Keratinocyte (primary cell): ENCODE data around the gene FARP1. TPM values are rescaled to one million over a fixed set of nuclear protein-coding genes. Genes with fewer than 3 reads are reported as not detected.

Experiments used
- DNase-seq: peaks from one replicate; pipeline ENCODE4 v3.0.0-alpha.2; 2011; ENCODE audit warnings: low read depth, missing footprints, low spot score
- FAIRE-seq: peaks from 2 replicates; lab custom pipeline; 2011; peaks lifted over from hg19 to GRCh38; lab: Jason Lieb, UNC
- H2AFZ ChIP-seq: 2 replicates; pipeline ENCODE4 v1.6.0; 2012; ENCODE audit warnings: low read length, control low read depth, inconsistent platforms; ENCODE audit not compliant: control insufficient read depth
- H3K27ac ChIP-seq: 2 replicates; pipeline ENCODE4 v1.5.1; 2011; ENCODE audit warnings: low read length; ENCODE audit not compliant: control insufficient read depth, insufficient read depth
- H3K27me3 ChIP-seq: 3 replicates; pipeline ENCODE4 v1.6.0; 2011; ENCODE audit warnings: low read length; ENCODE audit not compliant: control insufficient read depth, insufficient read depth; ENCODE audit errors: extremely low read depth
- H3K36me3 ChIP-seq, 2 experiments: 2 replicates in 1 of 2; 3 replicates in 1 of 2; pipeline ENCODE4 v1.5.1; 2011; ENCODE audit warnings: low read length in 2 of 2, mild to moderate bottlenecking in 1 of 2; ENCODE audit not compliant: control insufficient read depth in 2 of 2, insufficient read depth in 2 of 2; ENCODE audit errors: extremely low read depth in 1 of 2
- H3K4me1 ChIP-seq: 3 replicates; pipeline ENCODE4 v1.5.1; 2011; ENCODE audit warnings: low read length; ENCODE audit not compliant: control insufficient read depth, insufficient read depth; ENCODE audit errors: extremely low read depth
- H3K4me2 ChIP-seq: 3 replicates; pipeline ENCODE4 v1.6.0; 2011; ENCODE audit warnings: low read depth, low read length; ENCODE audit not compliant: control insufficient read depth, insufficient read depth; ENCODE audit errors: extremely low read depth
- H3K4me3 ChIP-seq, 3 experiments: fragments of 200-600 bp in 1 of 3; sonication (generic) in 1 of 3; 2 replicates in 2 of 3; 3 replicates in 1 of 3; pipeline ENCODE4 v1.5.1; 2011 to 2016; ENCODE audit warnings: low read length in 3 of 3, mild to moderate bottlenecking in 3 of 3, control low read depth in 2 of 3, inconsistent platforms in 1 of 3, low read depth in 1 of 3, mixed read lengths in 1 of 3, mixed run types in 1 of 3, moderate library complexity in 1 of 3; ENCODE audit not compliant: control insufficient read depth in 2 of 3, insufficient read depth in 2 of 3; ENCODE audit errors: extremely low read depth in 1 of 3
- H3K79me2 ChIP-seq: 2 replicates; pipeline ENCODE4 v1.6.0; 2012; ENCODE audit warnings: low read length; ENCODE audit not compliant: control insufficient read depth, insufficient read depth
- H3K9ac ChIP-seq: 3 replicates; pipeline ENCODE4 v1.6.0; 2011; ENCODE audit warnings: low read length; ENCODE audit not compliant: control insufficient read depth, insufficient read depth; ENCODE audit errors: extremely low read depth
- H3K9me1 ChIP-seq: 3 replicates; pipeline ENCODE4 v1.6.0; 2011; ENCODE audit warnings: low read length; ENCODE audit not compliant: control insufficient read depth, insufficient read depth; ENCODE audit errors: extremely low read depth
- H3K9me3 ChIP-seq: 2 replicates; pipeline ENCODE4 v1.5.1; 2012; ENCODE audit warnings: low read depth, low read length; ENCODE audit not compliant: control insufficient read depth
- H4K20me1 ChIP-seq: 3 replicates; pipeline ENCODE4 v1.6.0; 2011; ENCODE audit warnings: low read length; ENCODE audit not compliant: control insufficient read depth, insufficient read depth; ENCODE audit errors: extremely low read depth
- CTCF ChIP-seq, 3 experiments: IDR thresholded peaks in 1 of 3; conservative IDR thresholded peaks in 1 of 3; optimal IDR thresholded peaks in 1 of 3; 2 replicates in 2 of 3; 3 replicates in 1 of 3; pipeline versions ENCODE3 to v1.5.1; 2011; ENCODE audit warnings: low read length in 3 of 3, mild to moderate bottlenecking in 3 of 3, moderate library complexity in 2 of 3, control low read depth in 1 of 3, inconsistent platforms in 1 of 3; ENCODE audit not compliant: insufficient read depth in 2 of 3; ENCODE audit errors: extremely low read depth in 1 of 3
- EZH2 ChIP-seq: IDR thresholded peaks from one replicate; pipeline ENCODE4 v1.6.1; 2012; ENCODE audit warnings: inconsistent platforms, mild to moderate bottlenecking, low read length, moderate library complexity
- dilution Hi-C: fragments of 300-500 bp; cut with MboI; formaldehyde crosslinking; loops from one replicate; pipeline ENCODE4 v1.7.0; 2020; ENCODE audit warnings: low sequenced_read_pairs; ENCODE audit not compliant: extremely low pct_ligation_motif_present
- polyA plus RNA-seq, 5 experiments: library from polyadenylated mRNA; depleted of rRNA in 3 of 5; stranded (reverse) in 3 of 5; stranded (forward) in 1 of 5; unstranded in 1 of 5; fragments of >200 nt; gene quantifications; 1 replicate in 1 of 5; 2 replicates in 3 of 5; 3 replicates in 1 of 5; pipeline versions ENCODE4 v1.2.1 to v1.2.3, GENCODE V29; 2011 to 2012; ENCODE audit warnings: missing spikeins in 2 of 5, low read depth in 1 of 5, low replicate concordance in 1 of 5

Gene FARP1
- polyA plus RNA-seq, 1 donor (not counting 4 experiments of a cell fraction or from before 2014, with no cell fraction given): 10.3 TPM

GRCh38 chr13:98275681-98276171 lies 132.8 kb downstream of the FARP1 start:
- H3K4me3 ChIP-seq: no peak overlapping the region
- dilution Hi-C loops: no loop called here
- no peak overlapping the region for H3K4me2 ChIP-seq
- no peak overlapping the region for H2AFZ ChIP-seq
- no peak overlapping the region for H3K9ac ChIP-seq
- no peak overlapping the region for H3K27ac ChIP-seq
- no peaks in the 10 kb centered on the region for H3K9me1 ChIP-seq
- no peak for TF ChIP-seq EZH2
- no peak for TF ChIP-seq CTCF (optimal IDR thresholded peaks at IDR 0.05 in 1 of 3, IDR thresholded peaks at IDR 0.05 in 1 of 3, conservative IDR thresholded peaks at IDR 0.05 in 1 of 3; ENCODE audit: extremely low read depth in 1 of 3, insufficient read depth in 2 of 3, low read length in 3 of 3)
- no peaks in the 10 kb centered on the region for H3K4me1 ChIP-seq
- H3K79me2 ChIP-seq: no peaks in the 10 kb centered on the region
- no peaks in the 10 kb centered on the region for H3K27me3 ChIP-seq
- FAIRE-seq (no peak), DNase-seq (no peak)
- no peaks in the 10 kb centered on the region for H3K9me3 ChIP-seq
- no peaks in the 10 kb centered on the region for H4K20me1 ChIP-seq
- no peaks in the 10 kb centered on the region for H3K36me3 ChIP-seq

- Histone ChIP-seq H3K9me3 (no peaks in the 10 kb centered on the region), H3K36me3 (no peaks in the 10 kb centered on the region), H2AFZ (no peak overlapping the region), H4K20me1 (no peaks in the 10 kb centered on the region), H3K27ac (no peak overlapping the region), H3K9me1 (no peaks in the 10 kb centered on the region), H3K9ac (no peak overlapping the region), H3K79me2 (no peaks in the 10 kb centered on the region), H3K4me3 (no peak overlapping the region), H3K4me1 (no peaks in the 10 kb centered on the region), H3K27me3 (no peaks in the 10 kb centered on the region), H3K4me2 (no peak overlapping the region)
- DNase-seq (no peak), FAIRE-seq (no peak)
- TF ChIP-seq CTCF (optimal IDR thresholded peaks at IDR 0.05 in 1 of 3, IDR thresholded peaks at IDR 0.05 in 1 of 3, conservative IDR thresholded peaks at IDR 0.05 in 1 of 3; ENCODE audit: extremely low read depth in 1 of 3, insufficient read depth in 2 of 3, low read length in 3 of 3): no peak
- TF ChIP-seq EZH2: no peak
- dilution Hi-C loops: no loop called here
Measured at GRCh38 chr13:98276486-98276885, 133.6 kb downstream of the FARP1 start.
